ENCODE results near the gene ATP5ME.
"Not testable (repeated sequence)": the region's sequence is repeated elsewhere in the genome, so short reads cannot be mapped to it uniquely, and the experiment has no call there.

The ATP5ME gene

GRCh38 chr4:635851-636627 is 38.0 kb downstream of the ATP5ME start:
- no peak for DNase-seq (ENCODE audit: low spot score)

GRCh38 chr4:635066-635835 is 38.8 kb downstream of the ATP5ME start:
- not testable (repeated sequence) for DNase-seq (ENCODE audit: low spot score)

DNA sequence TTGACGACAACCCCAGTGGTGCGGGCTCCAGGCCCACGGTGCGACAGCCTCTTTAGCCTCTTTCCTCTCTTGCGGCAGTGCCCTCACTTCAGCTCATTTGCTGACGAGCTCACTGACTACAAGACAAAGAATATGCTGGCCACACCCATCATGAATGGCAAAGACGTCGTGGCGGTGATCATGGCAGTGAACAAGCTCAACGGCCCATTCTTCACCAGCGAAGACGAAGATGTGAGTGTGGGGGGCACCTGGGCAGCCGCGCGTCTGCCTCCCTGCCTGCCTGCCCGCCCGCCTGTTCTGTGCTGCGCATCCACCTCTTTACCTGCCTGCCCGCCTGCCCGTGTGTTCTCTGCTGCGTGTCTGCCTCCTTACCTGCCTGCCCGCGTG is 39.5 kb downstream of the ATP5ME start:
- no peak for DNase-seq (ENCODE audit: low spot score)

DNA sequence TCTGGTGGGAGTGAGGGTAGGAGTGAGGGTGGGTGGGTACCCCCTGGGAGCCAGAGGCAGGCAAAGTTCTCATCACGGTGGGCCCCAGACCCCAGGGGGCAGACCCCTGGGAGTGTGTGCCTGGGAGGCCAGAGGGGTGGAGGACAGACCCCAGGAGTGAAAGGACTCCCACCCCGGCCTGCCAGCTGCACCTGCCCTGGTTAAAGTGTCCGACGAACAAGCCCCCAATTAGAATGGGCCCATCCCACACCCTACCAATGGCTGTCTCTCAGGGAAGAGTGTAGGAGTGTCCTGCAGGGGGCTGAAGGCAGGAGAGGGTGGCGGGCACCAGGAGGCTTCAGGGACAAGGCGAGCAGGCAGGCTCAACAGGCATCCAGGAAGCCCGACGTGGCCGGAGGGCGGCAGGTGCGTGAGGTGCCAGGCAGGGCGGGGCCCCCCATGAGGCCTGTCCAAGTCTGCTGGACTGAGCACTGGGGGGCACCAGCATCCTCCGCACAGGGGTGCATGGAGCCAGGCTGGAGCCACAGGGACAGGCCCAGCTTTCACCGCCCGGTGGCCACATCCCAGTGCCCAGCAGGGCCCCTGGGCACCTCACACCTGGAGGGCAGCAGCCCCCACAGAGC is 40.0 kb downstream of the ATP5ME start:
- no peak for DNase-seq (ENCODE audit: low spot score)

- no peak for DNase-seq (ENCODE audit: low spot score)
Observed at GRCh38 chr4:633406-633805, 40.7 kb downstream of the ATP5ME start.

DNA sequence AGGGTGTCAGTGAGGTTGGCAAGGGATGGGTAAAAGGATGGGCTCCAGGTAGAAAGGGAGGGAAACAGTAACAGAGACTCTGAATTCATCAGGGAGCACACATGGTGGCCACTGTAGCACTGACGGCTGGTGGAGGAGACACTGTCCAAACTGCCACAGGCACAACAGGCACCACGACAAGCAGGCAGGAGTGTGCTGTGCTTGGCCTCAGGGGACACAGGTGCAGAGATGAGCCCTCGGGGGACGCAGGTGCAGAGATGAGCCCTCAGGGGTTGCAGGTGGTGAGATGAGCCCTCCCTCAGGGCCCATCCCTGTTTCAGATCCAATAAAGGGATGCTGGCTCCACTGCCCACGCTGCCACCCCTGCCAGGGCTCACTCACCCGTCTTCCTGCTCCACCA is 41.1 kb downstream of the ATP5ME start:
- DNase-seq (ENCODE audit: low spot score): no peak

GRCh38 chr4:632196-632790 is 41.8 kb downstream of the ATP5ME start:
- no peak for DNase-seq (ENCODE audit: low spot score)

GRCh38 chr4:630656-631055 is 43.4 kb downstream of the ATP5ME start:
- no peak for DNase-seq (ENCODE audit: low spot score)

GRCh38 chr4:629915-630641 is 44.0 kb downstream of the ATP5ME start:
- DNase-seq (ENCODE audit: low spot score): no peak

- DNase-seq (ENCODE audit: low spot score): no peak
Observed at GRCh38 chr4:629636-629914, 44.5 kb downstream of the ATP5ME start.

DNA sequence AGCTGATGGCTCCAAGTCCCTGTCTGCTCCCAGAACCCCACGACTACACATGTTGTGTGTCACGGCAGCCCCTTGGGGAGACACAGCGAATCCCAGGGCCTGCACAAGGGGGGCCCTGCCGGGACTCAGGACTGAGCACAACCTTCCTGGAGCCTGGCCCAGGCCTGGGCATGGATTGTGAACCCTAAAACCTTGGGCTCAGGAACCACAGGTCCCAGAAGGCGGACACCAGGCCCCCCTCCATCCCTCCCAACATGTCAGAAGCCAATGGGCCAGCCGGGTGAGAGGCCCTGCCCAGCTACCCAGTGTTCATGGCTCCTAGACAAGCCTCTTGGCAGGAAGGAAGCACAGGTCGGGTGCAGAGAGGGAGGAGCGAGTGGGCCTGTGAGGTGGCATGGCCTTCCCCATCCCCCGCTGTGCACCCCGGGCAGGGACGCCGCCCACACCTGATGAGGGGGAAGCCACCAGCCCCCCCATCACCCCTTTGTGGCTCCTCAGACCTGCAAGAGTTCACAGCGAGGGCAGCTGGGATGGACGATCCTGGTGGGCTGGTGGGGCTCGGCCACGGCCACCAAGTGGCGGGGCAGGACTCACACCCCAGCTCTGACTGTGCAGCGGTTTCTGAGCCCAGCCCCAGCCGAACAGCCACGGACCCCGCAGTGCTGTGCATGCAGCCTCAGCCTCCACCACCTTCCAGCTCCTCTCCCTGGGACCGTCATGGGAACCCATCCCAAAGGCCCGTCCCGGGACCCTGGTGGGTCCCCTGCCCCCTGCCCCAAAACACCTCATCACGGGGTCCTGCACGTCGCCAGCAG is 45.0 kb downstream of the ATP5ME start:
- no peak for DNase-seq (ENCODE audit: low spot score)

DNA sequence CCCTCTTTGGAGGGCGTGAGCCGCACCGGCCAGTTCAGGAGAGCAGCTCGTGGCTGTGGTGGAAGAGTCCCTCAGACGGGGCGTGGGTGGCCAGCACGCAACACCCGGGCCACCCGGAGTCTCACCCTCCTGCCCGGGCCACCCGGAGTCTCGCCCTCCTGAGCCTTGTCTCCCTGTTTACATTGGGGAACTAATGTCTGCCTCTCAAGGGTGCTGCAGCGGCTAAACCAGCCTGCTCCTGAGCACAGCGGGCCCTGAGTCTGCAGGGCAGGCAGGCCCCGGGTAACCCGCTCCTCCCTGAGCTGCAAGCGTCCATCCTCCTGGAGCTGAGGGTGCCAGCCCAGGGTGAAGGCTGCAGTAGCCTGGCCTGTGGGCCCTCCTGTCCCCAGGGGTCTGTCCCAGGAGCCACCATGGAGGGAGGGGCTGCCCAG is 45.8 kb downstream of the ATP5ME start:
- no peak for DNase-seq (ENCODE audit: low spot score)

DNA sequence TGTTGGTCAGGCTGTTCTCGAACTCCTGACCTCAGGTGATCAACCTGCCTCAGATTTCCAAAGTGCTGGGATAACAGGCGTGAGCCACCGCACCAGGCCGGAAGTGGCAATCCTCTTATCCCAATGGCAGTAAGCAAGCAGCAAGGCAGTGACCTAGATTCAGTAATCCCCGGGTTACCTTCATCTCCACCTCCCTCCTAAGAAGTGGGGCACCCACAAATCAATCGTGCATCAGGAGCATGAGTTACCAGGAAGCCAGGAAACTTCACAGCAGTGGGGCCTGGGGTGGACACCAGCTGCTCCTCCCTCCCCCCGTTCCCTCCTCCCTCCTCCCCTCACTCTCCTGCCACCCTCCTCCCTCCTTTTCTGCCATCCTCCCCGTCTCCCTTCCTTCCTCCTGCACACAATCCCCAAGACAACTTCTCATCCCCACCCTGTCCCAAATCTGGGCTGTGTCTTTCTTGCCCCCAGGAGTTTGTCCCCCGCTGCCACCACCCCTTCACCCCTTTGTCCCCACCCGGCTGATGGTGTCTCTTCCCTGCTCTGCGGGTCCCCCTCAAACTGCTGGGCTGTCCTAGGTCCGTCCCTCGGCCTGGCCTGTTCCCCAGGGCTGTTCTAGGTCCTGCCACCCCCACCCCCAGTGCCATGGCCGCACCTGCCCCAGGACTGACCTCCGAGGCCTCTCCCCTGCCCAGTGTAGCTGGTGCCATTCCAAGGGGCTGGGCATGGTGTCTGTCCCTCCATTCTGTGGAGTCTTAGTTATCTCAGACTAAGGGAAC is 46.5 kb downstream of the ATP5ME start:
- no peak for DNase-seq (ENCODE audit: low spot score)

DNA sequence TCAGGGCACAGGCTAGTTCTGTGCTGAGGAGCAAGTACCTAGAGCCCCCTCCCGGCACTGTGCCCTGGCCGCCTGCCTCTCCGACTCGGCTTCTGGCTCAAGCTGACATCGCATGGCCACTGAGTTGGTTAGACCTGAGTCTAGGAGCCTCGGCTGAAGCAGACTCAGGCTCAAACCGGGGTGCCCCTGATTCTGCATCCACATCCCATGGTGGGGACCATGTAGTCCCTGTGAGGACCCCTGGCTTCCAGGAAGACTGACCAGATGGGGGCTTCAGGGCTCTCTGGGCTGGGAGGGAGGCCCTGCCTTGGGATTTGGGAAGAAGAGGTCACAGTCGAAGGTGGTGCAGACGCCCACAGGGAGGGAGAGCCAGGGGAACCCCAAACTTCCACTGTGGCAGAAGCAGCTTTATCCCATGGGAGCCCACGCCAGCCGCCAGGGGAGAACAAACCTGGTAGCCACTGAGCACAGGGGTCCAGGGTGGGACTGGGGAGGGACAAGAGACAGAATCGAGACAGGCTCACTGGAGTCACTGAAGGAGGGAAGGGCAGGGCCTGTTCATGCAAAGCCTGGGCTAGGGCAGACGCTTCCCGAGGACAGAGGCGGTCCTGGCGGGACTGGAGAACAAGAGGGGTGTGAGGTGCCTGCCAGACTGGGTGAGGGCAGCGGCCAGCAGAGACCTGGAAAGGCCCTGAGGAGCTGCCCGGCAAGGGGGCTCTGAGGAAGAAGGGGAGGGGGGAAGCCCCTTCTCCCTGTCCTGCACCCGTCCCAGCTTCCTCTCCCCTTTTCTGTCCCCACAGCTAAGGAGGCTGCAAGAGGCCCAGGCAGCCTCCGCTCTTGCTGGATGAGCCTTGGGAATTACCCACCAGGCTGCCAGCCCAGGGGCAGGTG is 47.6 kb downstream of the ATP5ME start:
- no peak for DNase-seq (ENCODE audit: low spot score)

GRCh38 chr4:625631-626161 is 48.4 kb downstream of the ATP5ME start:
- DNase-seq (ENCODE audit: low spot score): no peak

DNA sequence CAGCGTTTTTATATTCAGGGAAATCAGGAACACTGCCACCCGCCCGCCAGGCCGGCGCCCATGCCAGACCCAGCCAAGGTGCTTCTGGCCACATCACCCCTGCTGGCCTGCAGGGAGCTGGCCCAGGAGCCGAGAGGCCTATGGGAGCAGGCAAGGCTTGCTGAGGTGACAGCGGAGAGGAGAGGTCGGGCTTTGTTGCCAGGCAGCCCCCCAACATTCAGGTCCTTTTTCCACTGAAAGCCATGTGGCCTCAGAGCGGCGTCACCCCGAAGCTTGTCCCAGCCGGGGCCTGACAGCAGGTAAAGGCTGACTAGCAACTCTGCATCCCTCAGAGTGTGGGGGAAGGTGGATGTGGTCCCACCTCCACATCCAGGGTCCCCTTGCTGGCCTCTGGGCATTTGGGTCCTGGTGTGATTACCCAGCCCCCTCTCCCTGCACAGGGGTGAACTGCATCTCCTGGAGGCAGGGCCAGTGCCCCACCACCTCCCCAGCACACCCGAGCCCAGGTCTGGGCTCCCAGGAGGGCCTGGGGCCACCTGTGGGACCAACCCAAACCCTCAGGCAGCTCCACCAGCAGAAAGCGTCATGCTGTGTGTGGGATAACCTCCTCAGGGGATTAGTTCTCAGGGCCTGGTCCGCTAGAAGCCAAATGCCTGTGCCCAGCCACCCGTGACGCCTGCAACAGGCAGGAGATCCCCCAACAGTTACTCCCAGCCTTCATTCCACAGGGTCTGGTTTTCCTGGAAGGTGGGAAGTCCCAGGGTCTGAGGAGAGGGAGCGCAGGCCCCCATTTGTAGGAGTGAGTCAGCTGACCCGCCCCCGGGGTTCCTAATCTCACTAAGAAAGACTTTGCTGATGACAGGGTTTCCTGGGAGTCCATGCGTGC is 49.1 kb downstream of the ATP5ME start, which contains the start of gene PDE6B:
Gene PDE6B, plus strand, starts transcription at position 869 of the 886 bp plus-strand sequence. CDS start 54 bp downstream, outside the sequence.
- DNase-seq (ENCODE audit: low spot score): no peak

GRCh38 chr4:623914-624566 is 50.0 kb downstream of the ATP5ME start:
- no peak for DNase-seq (ENCODE audit: low spot score)

Data from cerebellar cortex (tissue), 1 donor.